ENCODE data around the gene DNAH9. TPM values are rescaled to one million over a fixed set of nuclear protein-coding genes. Genes with fewer than 3 reads are reported as not detected.

The DNAH9 gene
- total and polyA plus RNA-seq, 2 experiments from 2014 or later, result 0.24 to 1.8 TPM

- Histone ChIP-seq H3K4me3 (no peak overlapping the region), H3K27me3 (no peaks in the 10 kb centered on the region), H3K9me3 (ENCODE audit: low read depth) (no peaks in the 10 kb centered on the region), H3K27ac (no peak overlapping the region), H3K36me3 (no peaks in the 10 kb centered on the region), H3K4me1 (ENCODE audit: low read depth) (no peaks in the 10 kb centered on the region)
- no peak for TF ChIP-seq CTCF (IDR thresholded peaks at IDR 0.05; ENCODE audit: low read depth, low read length)
- DNase-seq (ENCODE audit: low read depth in 1 of 2, low spot score in 1 of 2), result no peak
Measured at GRCh38 chr17:11908711-11909146, 310.5 kb downstream of the DNAH9 start.

DNA sequence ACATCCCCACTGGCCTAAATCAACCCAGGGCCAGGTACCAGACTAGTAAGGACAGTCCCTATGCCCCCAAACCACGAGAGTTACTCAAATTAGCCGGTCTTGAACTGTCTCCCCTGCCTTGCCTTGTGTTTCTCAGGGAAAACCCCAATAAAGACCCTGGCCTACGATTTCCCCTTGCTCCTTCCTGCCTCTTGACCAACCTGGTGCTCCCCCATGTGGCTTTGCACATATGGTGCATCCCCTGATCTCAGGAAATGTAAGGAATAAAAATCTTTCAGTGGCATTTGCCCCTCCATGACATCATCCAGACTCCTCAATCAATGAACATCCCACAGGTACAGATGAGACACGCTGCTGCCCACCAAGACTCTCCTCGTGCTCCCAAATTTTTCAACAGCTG, 311.1 kb downstream of the DNAH9 start:
- Histone ChIP-seq H3K9me3 (ENCODE audit: low read depth) (no peaks in the 10 kb centered on the region), H3K27me3 (no peaks in the 10 kb centered on the region), H3K4me1 (ENCODE audit: low read depth) (no peaks in the 10 kb centered on the region), H3K27ac (no peak overlapping the region), H3K4me3 (no peak overlapping the region), H3K36me3 (no peaks in the 10 kb centered on the region)
- DNase-seq (ENCODE audit: low read depth in 1 of 2, low spot score in 1 of 2), result no peak
- TF ChIP-seq CTCF (IDR thresholded peaks at IDR 0.05; ENCODE audit: low read depth, low read length), result no peak

GRCh38 chr17:11916091-11916490, 317.8 kb downstream of the DNAH9 start:
- H3K9me3 ChIP-seq (ENCODE audit: low read depth), result no peaks in the 10 kb centered on the region
- H3K36me3 ChIP-seq, result no peaks in the 10 kb centered on the region
- DNase-seq (ENCODE audit: low read depth in 1 of 2, low spot score in 1 of 2), result no peak
- no peak for TF ChIP-seq CTCF (IDR thresholded peaks at IDR 0.05; ENCODE audit: low read depth, low read length)
- no peak overlapping the region for H3K4me3 ChIP-seq
- no peaks in the 10 kb centered on the region for H3K27me3 ChIP-seq
- H3K4me1 ChIP-seq (ENCODE audit: low read depth), result no peaks in the 10 kb centered on the region
- no peak overlapping the region for H3K27ac ChIP-seq

GRCh38 chr17:11917415-11917814, 319.1 kb downstream of the DNAH9 start:
- no peaks in the 10 kb centered on the region for H3K9me3 ChIP-seq (ENCODE audit: low read depth)
- no peak for TF ChIP-seq CTCF (IDR thresholded peaks at IDR 0.05; ENCODE audit: low read depth, low read length)
- no peaks in the 10 kb centered on the region for H3K27me3 ChIP-seq
- no peaks in the 10 kb centered on the region for H3K4me1 ChIP-seq (ENCODE audit: low read depth)
- H3K27ac ChIP-seq, result no peak overlapping the region
- H3K4me3 ChIP-seq, result no peak overlapping the region
- no peaks in the 10 kb centered on the region for H3K36me3 ChIP-seq
- no peak for DNase-seq (ENCODE audit: low read depth in 1 of 2, low spot score in 1 of 2)

- no peak for TF ChIP-seq CTCF (IDR thresholded peaks at IDR 0.05; ENCODE audit: low read depth, low read length)
- H3K27ac ChIP-seq, result no peak overlapping the region
- H3K4me1 ChIP-seq (ENCODE audit: low read depth), result no peaks in the 10 kb centered on the region
Measured at GRCh38 chr17:11921296-11921695, 323.0 kb downstream of the DNAH9 start.

GRCh38 chr17:11922638-11923037, 324.4 kb downstream of the DNAH9 start:
- no peak for DNase-seq (ENCODE audit: low read depth in 1 of 2, low spot score in 1 of 2)
- TF ChIP-seq CTCF (IDR thresholded peaks at IDR 0.05; ENCODE audit: low read depth, low read length), result no peak
- no peak overlapping the region for H3K4me3 ChIP-seq

More at GRCh38 chr17:11921296-11921695, 323.0 kb downstream of the DNAH9 start:
- Histone ChIP-seq H3K4me3 (no peak overlapping the region), H3K9me3 (ENCODE audit: low read depth) (no peaks in the 10 kb centered on the region), H3K27me3 (no peaks in the 10 kb centered on the region), H3K36me3 (no peaks in the 10 kb centered on the region)
- no peak for DNase-seq (ENCODE audit: low read depth in 1 of 2, low spot score in 1 of 2)

More at GRCh38 chr17:11922638-11923037, 324.4 kb downstream of the DNAH9 start:
- no peak overlapping the region for H3K27ac ChIP-seq
- no peaks in the 10 kb centered on the region for H3K36me3 ChIP-seq
- no peaks in the 10 kb centered on the region for H3K9me3 ChIP-seq (ENCODE audit: low read depth)
- no peaks in the 10 kb centered on the region for H3K4me1 ChIP-seq (ENCODE audit: low read depth)
- H3K27me3 ChIP-seq, result no peaks in the 10 kb centered on the region

All from cardiac muscle cell (in vitro differentiated cells and primary cell).